A172 (cell line): ENCODE results near the gene PDZD4. TPM values are rescaled to one million over a fixed set of nuclear protein-coding genes. Genes with fewer than 3 reads are reported as not detected.

Experiments used
- DNase-seq: peaks from one replicate; pipeline ENCODE4 v3.0.0-alpha.2; 2015; ENCODE audit warnings: low spot score
- total RNA-seq: library from RNA; depleted of rRNA; stranded (reverse); fragments of >200 nt; shearing (Covaris generic); gene quantifications from 2 replicates; pipeline ENCODE4 v1.2.3, GENCODE V29; 2014; rRNA removed

The PDZD4 gene
- total RNA-seq, 1 experiment from 2014 or later = 8.2 TPM

- no peak for DNase-seq
Observed at GRCh38 chrX:153755136-153755535, 75.2 kb downstream of the PDZD4 start.

Other genes with a start within 250 kb of the PDZD4 start
- 74.2 and 87.9 TPM in 2 replicates for gene CCNQ, start 231.4 kb downstream of the PDZD4 start, total RNA-seq
- 9.0 and 9.3 TPM in 2 replicates for gene DUSP9, start 183.3 kb downstream of the PDZD4 start, total RNA-seq
- 0.48 and 2.7 TPM in 2 replicates for gene PNCK, start 156.7 kb downstream of the PDZD4 start, total RNA-seq
- 17.1 and 25.6 TPM in 2 replicates for gene SLC6A8, start 142.6 kb downstream of the PDZD4 start, total RNA-seq
- gene BCAP31, start 106.2 kb downstream of the PDZD4 start, total RNA-seq = 523 and 538 TPM in 2 replicates
- 44.7 and 44.8 TPM in 2 replicates for gene ABCD1, start 105.7 kb downstream of the PDZD4 start, total RNA-seq
- gene PLXNB3, start 66.3 kb downstream of the PDZD4 start, total RNA-seq = 13.8 and 14.3 TPM in 2 replicates
- gene SRPK3, start 49.5 kb downstream of the PDZD4 start, total RNA-seq = 0.59 and 2.2 TPM in 2 replicates
- gene IDH3G, start 36.2 kb downstream of the PDZD4 start, total RNA-seq = 116 and 127 TPM in 2 replicates
- 227 and 287 TPM in 2 replicates for gene SSR4, start 35.9 kb downstream of the PDZD4 start, total RNA-seq
- 77.7 and 94.0 TPM in 2 replicates for gene L1CAM, start 55.6 kb upstream of the PDZD4 start, total RNA-seq
- 2.0 and 2.6 TPM in 2 replicates for gene AVPR2, start 74.1 kb upstream of the PDZD4 start, total RNA-seq
- gene ARHGAP4, start 95.7 kb upstream of the PDZD4 start, total RNA-seq = 1.3 and 5.3 TPM in 2 replicates
- 210 and 249 TPM in 2 replicates for gene NAA10, start 104.5 kb upstream of the PDZD4 start, total RNA-seq
- 0.62 TPM in 2 replicates for gene RENBP, start 114.1 kb upstream of the PDZD4 start, total RNA-seq
- gene HCFC1, start 141.3 kb upstream of the PDZD4 start, total RNA-seq = 40.8 and 41.7 TPM in 2 replicates
- 8.6 and 9.6 TPM in 2 replicates for gene TMEM187, start 142.2 kb upstream of the PDZD4 start, total RNA-seq
- 192 and 220 TPM in 2 replicates for gene IRAK1, start 189.4 kb upstream of the PDZD4 start, total RNA-seq